IMR-90 (cell line): ENCODE data around the gene TANC2. TPM values are rescaled to one million over a fixed set of nuclear protein-coding genes. Genes with fewer than 3 reads are reported as not detected.

ENCODE experiments used
- ATAC-seq: fragments of 200-7000 bp; cut with Tn5 transposase; 2 replicates; pipeline ENCODE4 v1.9.1; 2020; ENCODE audit warnings: low read depth, mild to moderate bottlenecking, moderate library complexity
- BruUV-seq: library from RNA; stranded (reverse); fragments of 400-500 nt; replicated peaks from 2 replicates; lab custom pipeline; 2021; lab: Mats Ljungman, UMichigan
- CTCF ChIA-PET: fragments of 300-600 bp; formaldehyde crosslinking; extraction: SDS; loops from one replicate; lab custom pipeline; 2021; ENCODE audit warnings: antibody characterized with exemption; lab: Yijun Ruan, JAX
- POLR2A ChIA-PET: fragments of 300-600 bp; sonication (Branson Sonifier 250); formaldehyde crosslinking; loops from one replicate; lab custom pipeline; 2022; ENCODE audit warnings: antibody characterized with exemption; ENCODE audit not compliant: unreplicated experiment; lab: Charles Lee
- DNase-seq: peaks from one replicate; pipeline ENCODE4 v3.0.0; 2013
- H2AFZ ChIP-seq: replicated peaks from 2 replicates; pipeline ENCODE3; 2013; ENCODE audit warnings: low read length, mild to moderate bottlenecking; ENCODE audit not compliant: poor library complexity
- H2AK5ac ChIP-seq: 2 replicates; pipeline ENCODE4 v1.6.1; 2013; ENCODE audit warnings: low read depth, low read length, inconsistent platforms
- H2AK9ac ChIP-seq: replicated peaks from 2 replicates; pipeline ENCODE3; 2013; ENCODE audit warnings: mild to moderate bottlenecking, low read depth, low read length, moderate library complexity; ENCODE audit not compliant: poor library complexity
- H2BK120ac ChIP-seq: 2 replicates; pipeline ENCODE4 v1.6.1; 2013; ENCODE audit warnings: low read depth, low read length, inconsistent platforms
- H2BK15ac ChIP-seq: 3 replicates; pipeline ENCODE4 v1.6.1; 2013; ENCODE audit warnings: low read depth, low read length, inconsistent platforms
- H2BK20ac ChIP-seq: 2 replicates; pipeline ENCODE4 v1.6.1; 2013; ENCODE audit warnings: low read depth, mild to moderate bottlenecking, inconsistent platforms, low read length, moderate library complexity
- H2BK5ac ChIP-seq: 2 replicates; pipeline ENCODE4 v1.6.1; 2013; ENCODE audit warnings: mild to moderate bottlenecking, low read depth, low read length, inconsistent platforms; ENCODE audit not compliant: poor library complexity, severe bottlenecking
- H3K14ac ChIP-seq: replicated peaks from 2 replicates; pipeline ENCODE4 v1.6.1; 2013; ENCODE audit warnings: low read depth, low read length, inconsistent platforms
- H3K18ac ChIP-seq: 2 replicates; pipeline ENCODE4 v1.6.1; 2013; ENCODE audit warnings: low read depth, low read length, control low read depth
- H3K23ac ChIP-seq: 2 replicates; pipeline ENCODE4 v1.6.1; 2013; ENCODE audit warnings: low read depth, low read length, inconsistent platforms
- H3K27ac ChIP-seq: 2 replicates; pipeline ENCODE4 v1.5.1; 2013; ENCODE audit warnings: mild to moderate bottlenecking, control low read depth, low read length; ENCODE audit not compliant: insufficient read depth
- H3K27me3 ChIP-seq: 2 replicates; pipeline ENCODE4 v1.6.1; 2013; ENCODE audit warnings: low read length; ENCODE audit not compliant: control insufficient read depth, insufficient read depth
- H3K36me3 ChIP-seq: 2 replicates; pipeline ENCODE4 v1.6.1; 2013; ENCODE audit warnings: low read length, mixed read lengths; ENCODE audit not compliant: control insufficient read depth, insufficient read depth
- H3K4ac ChIP-seq: 2 replicates; pipeline ENCODE4 v1.6.1; 2013; ENCODE audit warnings: low read depth, low read length, inconsistent platforms
- H3K4me1 ChIP-seq: 2 replicates; pipeline ENCODE4 v1.6.1; 2013; ENCODE audit warnings: low read length, mixed read lengths; ENCODE audit not compliant: control insufficient read depth, insufficient read depth
- H3K4me2 ChIP-seq: 2 replicates; pipeline ENCODE4 v1.6.1; 2013; ENCODE audit warnings: low read depth, mild to moderate bottlenecking, control low read depth, low read length, moderate library complexity
- H3K4me3 ChIP-seq: 2 replicates; pipeline ENCODE4 v1.5.1; 2013; ENCODE audit warnings: low read depth, mild to moderate bottlenecking, control low read depth, low read length, moderate library complexity; ENCODE audit not compliant: insufficient read depth
- H3K56ac ChIP-seq: 2 replicates; pipeline ENCODE4 v1.6.1; 2013; ENCODE audit warnings: low read length, inconsistent platforms; ENCODE audit not compliant: insufficient read depth; ENCODE audit errors: extremely low read depth
- H3K79me1 ChIP-seq, 2 experiments: 2 replicates each; pipeline ENCODE4 v1.6.1; 2013; ENCODE audit warnings: low read length in 2 of 2, inconsistent platforms in 1 of 2, low read depth in 1 of 2
- H3K9ac ChIP-seq: 2 replicates; pipeline ENCODE4 v1.6.1; 2013; ENCODE audit warnings: low read depth, low read length, control low read depth
- H3K9me1 ChIP-seq: 2 replicates; pipeline ENCODE4 v1.6.1; 2013; ENCODE audit warnings: low read length, inconsistent platforms; ENCODE audit not compliant: insufficient read depth
- H3K9me3 ChIP-seq: 2 replicates; pipeline ENCODE4 v1.6.1; 2013; ENCODE audit warnings: low read length; ENCODE audit not compliant: control insufficient read depth, insufficient read depth
- H4K20me1 ChIP-seq: 2 replicates; pipeline ENCODE4 v1.6.1; 2013; ENCODE audit warnings: low read length, inconsistent platforms; ENCODE audit not compliant: insufficient read depth
- H4K5ac ChIP-seq: 2 replicates; pipeline ENCODE4 v1.6.1; 2013; ENCODE audit warnings: mild to moderate bottlenecking, low read depth, low read length, control low read depth
- H4K8ac ChIP-seq, 2 experiments: 2 replicates each; pipeline ENCODE4 v1.6.1; 2013; ENCODE audit warnings: low read depth in 2 of 2, low read length in 2 of 2, control low read depth in 1 of 2, inconsistent platforms in 1 of 2
- H4K91ac ChIP-seq: 2 replicates; pipeline ENCODE4 v1.6.1; 2013; ENCODE audit warnings: low read depth, low read length, inconsistent platforms; ENCODE audit not compliant: insufficient read depth
- CEBPB ChIP-seq: IDR thresholded peaks from 2 replicates; pipeline ENCODE4 v1.6.1; 2012; ENCODE audit warnings: low read depth, low read length, improper control_type of control experiment
- ELK1 ChIP-seq: fragments of 150-350 bp; IDR thresholded peaks from 2 replicates; pipeline ENCODE4 v1.6.1; 2016; ENCODE audit warnings: low read depth, mild to moderate bottlenecking, low read length, moderate library complexity, borderline replicate concordance
- MAFK ChIP-seq: IDR thresholded peaks from 2 replicates; pipeline ENCODE4 v1.6.1; 2012; ENCODE audit warnings: low read depth, low read length, improper control_type of control experiment
- WGBS, 2 experiments: methylation state at CpG; one replicate each; pipeline versions ENCODE4 v1.1.5 to v1.1.7; 2013; ENCODE audit warnings: missing lambda C conversion rate in 2 of 2; ENCODE audit not compliant: insufficient read length in 1 of 2; ENCODE audit errors: extremely low coverage in 2 of 2; 5-methylcytosine and 5-hydroxymethylcytosine counted together
- dilution Hi-C: fragments of 300-500 bp; cut with HindIII; formaldehyde crosslinking; loops from one replicate; pipeline ENCODE4 v1.14.3; 2018; ENCODE audit warnings: low sequenced_read_pairs; ENCODE audit not compliant: unreplicated experiment
- in situ Hi-C: fragments of 300-500 bp; cut with MboI; formaldehyde crosslinking; loops from 3 replicates; pipeline ENCODE4 v1.14.3; 2019; ENCODE audit warnings: low sequenced_read_pairs, inconsistent platforms, mixed read lengths
- intact Hi-C: fragments of 100-400 bp; cut with micrococcal nuclease; formaldehyde crosslinking; loops from 2 replicates; pipeline ENCODE4 v1.10.0; 2022
- polyA plus RNA-seq, 3 experiments: library from polyadenylated mRNA; depleted of rRNA; stranded (reverse); fragments of >200 nt; gene quantifications; 2 replicates each; pipeline ENCODE4 v1.2.3, GENCODE V29; 2012; ENCODE audit warnings: low replicate concordance in 1 of 3
- total RNA-seq: library from RNA; depleted of rRNA; stranded (reverse); fragments of >200 nt; gene quantifications from 2 replicates; pipeline ENCODE4 v1.2.3, GENCODE V29; 2012

The TANC2 gene
- total and polyA plus RNA-seq, 2 of the 4 experiments (the other 2 are of a cell fraction) = 20.6 to 41.4 TPM

- peak overlapping the region; percentile 19; the same call in 1 of the 2 replicates for H3K4me2 ChIP-seq
- no peaks in the 10 kb centered on the region for H3K79me1 ChIP-seq
- no peak overlapping the region for H3K4ac ChIP-seq
- H3K23ac ChIP-seq = no peak overlapping the region
- H3K14ac ChIP-seq = no peak overlapping the region
- no peak overlapping the region for H2BK120ac ChIP-seq
- intact Hi-C loops = loop anchor here (5.0 kb wide), 1 partner anchor 35 kb away; no protein-coding TSS in a partner anchor
- DNase-seq = peak; percentile 70
- peaks cover 5% of the 10 kb centered on the region for H3K9me3 ChIP-seq
- POLR2A ChIA-PET = no interaction called here
- H4K91ac ChIP-seq = no peak overlapping the region
- no peak overlapping the region for H4K8ac ChIP-seq
- H2BK5ac ChIP-seq = no peak overlapping the region
- no peak overlapping the region for H4K5ac ChIP-seq
- BruUV-seq = no TSS peak
- no peak overlapping the region for H2AFZ ChIP-seq
- H3K36me3 ChIP-seq = no peaks in the 10 kb centered on the region
- no peaks in the 10 kb centered on the region for H4K20me1 ChIP-seq
- CTCF ChIA-PET = no interaction called here
- H3K4me3 ChIP-seq = no peak overlapping the region
- peaks cover 7% of the 10 kb centered on the region for H3K4me1 ChIP-seq
- H3K9ac ChIP-seq = no peak overlapping the region
- no peak overlapping the region for H2BK15ac ChIP-seq
- in situ Hi-C loops = no loop called here
- 0% methylated on average over 1 of the region's 9 CpGs; no CpG with 5 or more reads in 1 of the 2 experiments for WGBS, 2 experiments
- H3K56ac ChIP-seq = no peak overlapping the region
- H3K9me1 ChIP-seq = no peaks in the 10 kb centered on the region
- dilution Hi-C loops = no loop called here
- H3K27ac ChIP-seq = no peak overlapping the region
- no peak for ATAC-seq
- no peaks in the 10 kb centered on the region for H3K27me3 ChIP-seq
- no peak overlapping the region for H2AK9ac ChIP-seq
- H2AK5ac ChIP-seq = no peak overlapping the region
- no peak for TF ChIP-seq ELK1
- peak; percentile 89 for TF ChIP-seq CEBPB
- TF ChIP-seq MAFK = no peak
- no peak overlapping the region for H2BK20ac ChIP-seq
- H3K18ac ChIP-seq = no peak overlapping the region
Observed at GRCh38 chr17:62916684-62917571, 49.1 kb upstream of the TANC2 start.
